Muscle of leg (tissue), 11 donors: ENCODE results near the gene CFAP73. TPM values are rescaled to one million over a fixed set of nuclear protein-coding genes. Genes with fewer than 3 reads are reported as not detected.

Experiments used
- DNase-seq: peaks from one replicate; pipeline ENCODE4 v3.0.0; 2013
- H3K27ac ChIP-seq: one replicate; pipeline ENCODE4 v1.5.1; 2013; ENCODE audit warnings: mild to moderate bottlenecking, low read length, control low read depth
- H3K27me3 ChIP-seq: one replicate; pipeline ENCODE4 v1.6.1; 2013; ENCODE audit warnings: low read length; ENCODE audit not compliant: control insufficient read depth, insufficient read depth
- H3K36me3 ChIP-seq: one replicate; pipeline ENCODE4 v1.6.1; 2013; ENCODE audit warnings: low read length; ENCODE audit not compliant: control insufficient read depth, insufficient read depth
- H3K4me1 ChIP-seq: one replicate; pipeline ENCODE4 v1.6.1; 2013; ENCODE audit warnings: low read length; ENCODE audit not compliant: control insufficient read depth, insufficient read depth
- H3K4me3 ChIP-seq: one replicate; pipeline ENCODE4 v1.5.1; 2013; ENCODE audit warnings: low read length, control low read depth
- H3K9me3 ChIP-seq: replicated peaks from 2 replicates; pipeline ENCODE4 v1.6.1; 2013; ENCODE audit warnings: low read depth, low read length; ENCODE audit not compliant: control insufficient read depth
- WGBS: methylation state at CpG from one replicate; pipeline ENCODE4 v1.1.5; 2013; ENCODE audit warnings: missing lambda C conversion rate; ENCODE audit not compliant: insufficient coverage; 5-methylcytosine and 5-hydroxymethylcytosine counted together
- polyA plus RNA-seq, 8 donors: library from polyadenylated mRNA; unstranded; fragments of 120-200 nt; gene quantifications; one replicate each; pipeline versions ENCODE4 v1.2.1 to v1.2.3, GENCODE V29; 2013; ENCODE audit warnings: inconsistent platforms in 1 of 8, low replicate concordance in 1 of 8; ENCODE audit not compliant: insufficient read length in 8 of 8, insufficient read depth in 1 of 8
- total RNA-seq: library from RNA; stranded (reverse); fragments of 120-200 nt; gene quantifications from one replicate; pipeline ENCODE4 v1.2.4, GENCODE V29; 2013

The CFAP73 gene
- total and polyA plus RNA-seq, 9 donors, result 0.16 to 0.47 (median 0.18) TPM; not detected in 3

DNA sequence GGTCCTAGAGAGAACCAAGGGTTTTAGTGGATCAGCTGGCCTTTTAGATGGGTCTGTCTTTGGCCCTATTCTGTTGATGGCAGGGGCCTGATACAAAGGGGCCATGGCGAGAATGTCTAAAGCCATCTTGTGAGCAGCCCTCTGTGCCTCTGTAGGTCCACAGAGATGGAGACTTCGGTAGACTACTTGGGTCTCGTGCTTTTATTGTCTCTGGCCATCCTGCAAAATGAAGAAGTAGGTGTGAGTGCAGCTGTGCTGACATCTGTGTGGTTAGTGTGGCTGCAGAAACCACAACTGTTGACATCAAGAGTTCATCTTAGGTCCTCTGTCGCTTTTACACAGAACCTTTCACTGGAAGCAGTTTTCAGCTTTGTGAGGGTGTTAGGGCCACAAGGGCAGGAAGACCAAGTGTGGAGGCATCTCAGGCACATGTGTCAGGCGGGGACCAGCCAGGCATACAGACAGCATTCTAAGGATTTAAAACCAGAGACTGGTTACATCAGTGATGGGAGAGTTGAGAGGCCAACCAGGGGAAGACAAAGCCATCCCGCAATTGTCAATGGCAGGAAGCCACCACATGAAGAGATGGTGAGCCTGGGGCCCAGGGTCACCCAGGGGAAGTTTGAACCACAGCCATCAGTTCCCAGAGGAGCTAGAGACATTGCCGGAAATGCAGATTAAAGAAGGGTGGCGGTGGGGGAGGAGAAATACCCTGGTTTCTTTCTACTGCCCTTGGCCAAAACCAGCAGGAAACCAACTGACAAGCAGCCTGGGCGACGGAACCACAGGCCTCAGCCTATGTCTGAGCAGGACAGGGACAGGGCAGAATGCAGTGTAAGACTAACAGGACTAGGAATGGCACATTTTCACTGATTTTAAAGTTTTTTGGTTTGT, 58.8 kb downstream of the CFAP73 start:
- Histone ChIP-seq H3K27me3 (no peaks in the 10 kb centered on the region), H3K4me3 (no peak overlapping the region), H3K4me1 (peaks cover 9% of the 10 kb centered on the region), H3K36me3 (no peaks in the 10 kb centered on the region), H3K27ac (peak overlapping the region; percentile 51), H3K9me3 (no peaks in the 10 kb centered on the region)
- DNase-seq, result peak; percentile 81
- 60% methylated on average over 7 of the region's 10 CpGs for WGBS

Other genes starting within 250 kb of the CFAP73 start
- 3.6 TPM for gene OAS1, start 242.8 kb upstream of the CFAP73 start, total RNA-seq
- gene OAS1, start 242.8 kb upstream of the CFAP73 start, polyA plus RNA-seq, result 1 to 10 TPM; 1.9 to 3.9 (median 3.2) TPM
- gene OAS3, start 211.2 kb upstream of the CFAP73 start, total RNA-seq, result 4.7 TPM
- 1 to 10 TPM; 5.3 to 7.6 (median 6.6) TPM for gene OAS3, start 211.2 kb upstream of the CFAP73 start, polyA plus RNA-seq
- gene OAS2, start 171.2 kb upstream of the CFAP73 start, total RNA-seq, result 1.8 TPM
- 1 to 10 TPM; 1.1 to 2.9 (median 2.3) TPM for gene OAS2, start 171.2 kb upstream of the CFAP73 start, polyA plus RNA-seq
- gene DTX1, start 93.0 kb upstream of the CFAP73 start, total RNA-seq, result 2.2 TPM
- 1 to 10 TPM; 1.7 to 5.4 (median 3.7) TPM for gene DTX1, start 93.0 kb upstream of the CFAP73 start, polyA plus RNA-seq
- gene RASAL1, start 14.0 kb upstream of the CFAP73 start, total RNA-seq, result 0.04 TPM
- under 1 TPM in 6 of 8 donors, not detected in 2; 0.04 to 0.17 (median 0.09) TPM for gene RASAL1, start 14.0 kb upstream of the CFAP73 start, polyA plus RNA-seq
- gene DDX54, start 35.8 kb downstream of the CFAP73 start, total RNA-seq, result 20.7 TPM
- gene DDX54, start 35.8 kb downstream of the CFAP73 start, polyA plus RNA-seq, result 10 to 100 TPM; 63.1 to 80.8 (median 73.2) TPM
- gene RITA1, start 36.0 kb downstream of the CFAP73 start, total RNA-seq, result 12.7 TPM
- gene RITA1, start 36.0 kb downstream of the CFAP73 start, polyA plus RNA-seq, result 10 to 100 TPM in 4 of 8 donors, 1 to 10 TPM in 4; 9.3 to 11.7 (median 10.0) TPM
- 17.1 TPM for gene TPCN1, start 71.7 kb downstream of the CFAP73 start, total RNA-seq
- gene TPCN1, start 71.7 kb downstream of the CFAP73 start, polyA plus RNA-seq, result 10 to 100 TPM; 20.0 to 46.1 (median 34.0) TPM
- 8.0 TPM for gene SLC8B1, start 185.4 kb downstream of the CFAP73 start, total RNA-seq
- 10 to 100 TPM in 7 of 8 donors, 1 to 10 TPM in 1; 9.6 to 24.2 (median 13.5) TPM for gene SLC8B1, start 185.4 kb downstream of the CFAP73 start, polyA plus RNA-seq
- 5.4 TPM for gene PLBD2, start 208.9 kb downstream of the CFAP73 start, total RNA-seq
- gene PLBD2, start 208.9 kb downstream of the CFAP73 start, polyA plus RNA-seq, result 10 to 100 TPM; 10.1 to 15.4 (median 14.0) TPM